HL-60 (cell line): Measurements from ENCODE around the gene TMF1.

ENCODE experiments used
- DNase-seq, 2 experiments: peaks; one replicate each; pipeline ENCODE4 v3.0.0-alpha.2; 2010 to 2020; ENCODE audit warnings: low read depth in 1 of 2, low spot score in 1 of 2
- H3K27ac ChIP-seq: fragments of 250-450 bp; sonication (Bioruptor Pico); replicated peaks from 2 replicates; pipeline ENCODE4 v1.5.1; 2020; ENCODE audit warnings: mild to moderate bottlenecking, moderate library complexity
- H3K27me3 ChIP-seq: fragments of 250-450 bp; sonication (Bioruptor Pico); 2 replicates; pipeline ENCODE4 v1.5.1; 2021; ENCODE audit warnings: mild to moderate bottlenecking, moderate library complexity; ENCODE audit not compliant: insufficient read depth, poor library complexity, severe bottlenecking
- H3K4me3 ChIP-seq: replicated peaks from 2 replicates; pipeline ENCODE4 v1.5.1; 2011; ENCODE audit warnings: mild to moderate bottlenecking, control low read depth, low read length; ENCODE audit not compliant: insufficient read depth
- GABPA ChIP-seq: IDR thresholded peaks from 2 replicates; pipeline ENCODE4 v1.6.1; 2012; ENCODE audit warnings: low read depth
- POLR2AphosphoS5 ChIP-seq: IDR thresholded peaks from 2 replicates; pipeline ENCODE4 v1.6.1; 2012; ENCODE audit warnings: low read depth
- SPI1 ChIP-seq: IDR thresholded peaks from 2 replicates; pipeline ENCODE4 v1.6.1; 2012; ENCODE audit warnings: low read depth, mild to moderate bottlenecking, borderline replicate concordance
- TF ChIP-seq, protein P1 (sequence below): IDR thresholded peaks from 2 replicates; pipeline ENCODE4 v1.6.1; 2012; ENCODE audit warnings: low read depth; ENCODE audit not compliant: insufficient replicate concordance
- TF ChIP-seq, protein P2 (sequence below): IDR thresholded peaks from one replicate; pipeline ENCODE4 v1.5.1; 2011; ENCODE audit warnings: low read length, control low read depth, inconsistent platforms; ENCODE audit not compliant: insufficient read depth

The TMF1 gene

DNA sequence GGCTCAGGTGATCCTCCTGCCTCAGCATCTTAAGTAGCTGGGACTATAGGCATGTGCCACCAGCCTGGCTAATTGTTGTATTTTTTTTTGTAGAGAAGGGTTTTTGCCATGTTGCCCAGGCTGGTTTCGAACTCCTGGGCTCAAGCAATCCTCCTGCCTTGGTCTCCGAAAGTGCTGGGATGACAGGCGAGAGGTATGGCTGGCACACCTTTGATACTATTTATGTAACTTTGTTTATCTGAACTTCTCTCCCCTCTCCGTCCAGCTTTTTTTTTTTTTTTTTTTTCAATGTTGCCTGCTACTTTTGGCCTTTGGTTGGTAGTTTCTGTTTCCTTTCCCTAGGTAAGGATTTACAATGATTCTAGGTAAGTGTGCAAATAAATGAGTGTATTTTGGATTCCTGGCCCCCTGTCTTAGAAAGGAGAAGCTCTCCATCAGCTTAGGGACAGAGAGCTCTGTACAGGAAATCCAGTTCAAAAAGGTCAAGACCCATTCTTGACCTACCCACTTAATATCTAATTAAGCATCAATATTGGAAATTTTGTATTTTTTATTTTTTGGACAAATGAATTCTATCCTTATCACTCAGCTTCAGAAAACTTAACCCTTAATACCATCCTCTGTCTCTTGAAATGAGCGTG, 39.4 kb upstream of the TMF1 start:
- DNase-seq: no peak
- peak overlapping the region; percentile 72 for H3K27ac ChIP-seq
- no peaks in the 10 kb centered on the region for H3K27me3 ChIP-seq
- H3K4me3 ChIP-seq: no peak overlapping the region
- no peak for TF ChIP-seq SPI1
- TF ChIP-seq, protein P1, sequence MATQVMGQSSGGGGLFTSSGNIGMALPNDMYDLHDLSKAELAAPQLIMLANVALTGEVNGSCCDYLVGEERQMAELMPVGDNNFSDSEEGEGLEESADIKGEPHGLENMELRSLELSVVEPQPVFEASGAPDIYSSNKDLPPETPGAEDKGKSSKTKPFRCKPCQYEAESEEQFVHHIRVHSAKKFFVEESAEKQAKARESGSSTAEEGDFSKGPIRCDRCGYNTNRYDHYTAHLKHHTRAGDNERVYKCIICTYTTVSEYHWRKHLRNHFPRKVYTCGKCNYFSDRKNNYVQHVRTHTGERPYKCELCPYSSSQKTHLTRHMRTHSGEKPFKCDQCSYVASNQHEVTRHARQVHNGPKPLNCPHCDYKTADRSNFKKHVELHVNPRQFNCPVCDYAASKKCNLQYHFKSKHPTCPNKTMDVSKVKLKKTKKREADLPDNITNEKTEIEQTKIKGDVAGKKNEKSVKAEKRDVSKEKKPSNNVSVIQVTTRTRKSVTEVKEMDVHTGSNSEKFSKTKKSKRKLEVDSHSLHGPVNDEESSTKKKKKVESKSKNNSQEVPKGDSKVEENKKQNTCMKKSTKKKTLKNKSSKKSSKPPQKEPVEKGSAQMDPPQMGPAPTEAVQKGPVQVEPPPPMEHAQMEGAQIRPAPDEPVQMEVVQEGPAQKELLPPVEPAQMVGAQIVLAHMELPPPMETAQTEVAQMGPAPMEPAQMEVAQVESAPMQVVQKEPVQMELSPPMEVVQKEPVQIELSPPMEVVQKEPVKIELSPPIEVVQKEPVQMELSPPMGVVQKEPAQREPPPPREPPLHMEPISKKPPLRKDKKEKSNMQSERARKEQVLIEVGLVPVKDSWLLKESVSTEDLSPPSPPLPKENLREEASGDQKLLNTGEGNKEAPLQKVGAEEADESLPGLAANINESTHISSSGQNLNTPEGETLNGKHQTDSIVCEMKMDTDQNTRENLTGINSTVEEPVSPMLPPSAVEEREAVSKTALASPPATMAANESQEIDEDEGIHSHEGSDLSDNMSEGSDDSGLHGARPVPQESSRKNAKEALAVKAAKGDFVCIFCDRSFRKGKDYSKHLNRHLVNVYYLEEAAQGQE: no peak
- TF ChIP-seq, protein P2, sequence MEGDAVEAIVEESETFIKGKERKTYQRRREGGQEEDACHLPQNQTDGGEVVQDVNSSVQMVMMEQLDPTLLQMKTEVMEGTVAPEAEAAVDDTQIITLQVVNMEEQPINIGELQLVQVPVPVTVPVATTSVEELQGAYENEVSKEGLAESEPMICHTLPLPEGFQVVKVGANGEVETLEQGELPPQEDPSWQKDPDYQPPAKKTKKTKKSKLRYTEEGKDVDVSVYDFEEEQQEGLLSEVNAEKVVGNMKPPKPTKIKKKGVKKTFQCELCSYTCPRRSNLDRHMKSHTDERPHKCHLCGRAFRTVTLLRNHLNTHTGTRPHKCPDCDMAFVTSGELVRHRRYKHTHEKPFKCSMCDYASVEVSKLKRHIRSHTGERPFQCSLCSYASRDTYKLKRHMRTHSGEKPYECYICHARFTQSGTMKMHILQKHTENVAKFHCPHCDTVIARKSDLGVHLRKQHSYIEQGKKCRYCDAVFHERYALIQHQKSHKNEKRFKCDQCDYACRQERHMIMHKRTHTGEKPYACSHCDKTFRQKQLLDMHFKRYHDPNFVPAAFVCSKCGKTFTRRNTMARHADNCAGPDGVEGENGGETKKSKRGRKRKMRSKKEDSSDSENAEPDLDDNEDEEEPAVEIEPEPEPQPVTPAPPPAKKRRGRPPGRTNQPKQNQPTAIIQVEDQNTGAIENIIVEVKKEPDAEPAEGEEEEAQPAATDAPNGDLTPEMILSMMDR: no peak
- no peak for TF ChIP-seq POLR2AphosphoS5
- no peak for TF ChIP-seq GABPA

DNA sequence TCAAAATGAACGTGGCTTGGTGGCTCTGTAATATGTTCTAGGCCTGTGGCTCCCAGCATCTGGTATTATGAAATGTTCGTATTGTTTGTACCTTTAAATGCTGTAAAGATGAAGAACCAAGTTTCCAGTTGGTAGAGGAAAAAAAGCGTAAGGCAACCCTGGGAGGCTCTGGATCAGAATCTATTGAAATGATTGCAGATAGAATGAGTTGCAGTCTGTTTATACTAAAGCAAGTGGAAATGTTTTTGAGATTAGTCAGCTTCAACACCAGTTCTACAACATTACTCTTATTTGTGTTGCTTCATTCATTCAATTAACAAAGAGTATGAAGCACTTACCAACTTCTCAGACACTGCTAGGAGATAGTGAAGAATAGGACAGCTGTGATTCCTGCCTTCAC, 37.9 kb upstream of the TMF1 start:
- Histone ChIP-seq H3K4me3 (no peak overlapping the region), H3K27me3 (no peaks in the 10 kb centered on the region), H3K27ac (no peak overlapping the region; the same call in 1 of the 2 replicates)
- TF ChIP-seq, protein P2: no peak
- TF ChIP-seq GABPA: no peak
- no peak for TF ChIP-seq SPI1
- no peak for TF ChIP-seq POLR2AphosphoS5
- TF ChIP-seq, protein P1: no peak
- DNase-seq: no peak

DNA sequence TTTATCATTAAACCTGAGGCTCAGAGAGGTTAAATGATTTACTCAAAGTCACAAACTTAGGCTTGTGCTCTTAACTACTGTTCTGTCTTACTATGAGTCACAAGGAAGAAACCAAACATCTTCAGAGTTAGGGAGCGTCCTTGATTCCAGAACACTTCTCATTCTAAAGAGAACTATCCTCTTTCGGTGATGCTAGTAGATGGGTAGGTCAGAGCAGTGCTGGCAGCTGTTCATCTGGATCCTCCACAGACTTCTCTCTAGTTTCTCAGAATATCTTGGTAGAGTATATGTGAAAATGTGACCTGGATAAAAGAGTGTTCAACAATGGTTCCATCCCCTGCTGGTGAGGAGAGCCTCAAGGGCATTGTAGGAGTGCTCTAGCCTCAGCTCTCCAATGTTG, 35.9 kb upstream of the TMF1 start:
- no peak overlapping the region for H3K4me3 ChIP-seq
- DNase-seq: no peak
- H3K27me3 ChIP-seq: no peaks in the 10 kb centered on the region
- H3K27ac ChIP-seq: no peak overlapping the region
- TF ChIP-seq SPI1 (no peak), GABPA (no peak), POLR2AphosphoS5 (no peak)
- TF ChIP-seq, protein P2: no peak
- TF ChIP-seq, protein P1: no peak
